Suppressor macrophage treated with lipopolysaccharide for 4 hours (primary cell): ENCODE measurements around the gene ZMYND11.
A peak's percentile ranks its signal among the peaks of the same experiment; 100 is the strongest.
"Not testable (repeated sequence)": the region's sequence is repeated elsewhere in the genome, so short reads cannot be mapped to it uniquely, and the experiment has no call there.

Experiments
- DNase-seq: peaks from one replicate; pipeline ENCODE4 v3.0.0-alpha.2; 2020

Gene ZMYND11

GRCh38 chr10:260819-261429 is 125.7 kb downstream of the ZMYND11 start:
- no peak for DNase-seq

DNA sequence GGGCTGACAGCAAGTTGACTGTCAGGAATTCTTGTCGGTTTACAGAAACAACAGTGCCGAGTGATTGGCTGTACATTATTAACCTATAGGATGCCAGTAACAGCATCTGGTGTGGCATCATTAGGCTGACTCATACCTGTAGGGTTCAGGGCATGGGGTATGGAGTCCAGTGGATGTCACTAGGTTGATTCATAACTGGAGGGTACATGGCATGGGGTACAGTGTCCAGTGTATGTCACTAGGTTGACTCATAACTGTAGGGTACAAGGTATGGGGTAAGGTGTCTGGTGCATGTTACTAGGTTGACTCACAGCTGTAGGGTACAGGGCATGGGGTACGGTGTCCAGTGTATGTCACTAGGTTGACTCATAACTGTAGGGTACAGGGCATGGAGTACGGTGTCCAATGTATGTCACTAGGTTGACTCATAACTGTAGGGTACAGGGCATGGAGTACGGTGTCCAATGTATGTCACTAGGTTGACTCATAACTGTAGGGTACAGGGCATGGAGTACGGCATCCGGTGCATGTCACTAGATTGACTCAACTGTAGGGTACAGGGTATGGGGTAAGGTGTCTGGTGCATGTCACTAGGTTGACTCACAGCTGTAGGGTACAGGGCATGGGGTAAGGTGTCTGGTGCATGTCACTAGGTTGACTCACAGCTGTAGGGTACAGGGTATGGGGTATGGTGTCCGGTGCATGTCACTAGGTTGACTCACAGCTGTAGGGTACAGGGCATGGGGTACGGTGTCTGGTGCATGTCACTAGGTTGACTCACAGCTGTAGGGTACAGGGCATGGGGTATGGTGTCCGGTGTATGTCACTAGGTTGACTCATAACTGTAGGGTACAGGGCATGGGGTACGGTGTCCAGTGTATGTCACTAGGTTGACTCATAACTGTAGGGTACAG is 129.2 kb downstream of the ZMYND11 start:
- DNase-seq = not testable (repeated sequence)

DNA sequence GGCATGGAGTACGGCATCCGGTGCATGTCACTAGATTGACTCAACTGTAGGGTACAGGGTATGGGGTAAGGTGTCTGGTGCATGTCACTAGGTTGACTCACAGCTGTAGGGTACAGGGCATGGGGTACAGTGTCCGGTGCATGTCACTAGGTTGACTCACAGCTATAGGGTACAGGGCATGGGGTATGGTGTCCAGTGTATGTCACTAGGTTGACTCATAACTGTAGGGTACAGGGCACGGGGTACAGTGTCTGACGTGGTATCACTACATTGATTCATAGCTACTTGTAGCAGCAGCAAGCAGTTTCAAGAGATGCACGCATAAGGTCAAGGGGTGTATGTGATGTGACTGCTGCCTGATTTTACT is 129.8 kb downstream of the ZMYND11 start:
- DNase-seq = not testable (repeated sequence)

- not testable (repeated sequence) for DNase-seq
Observed at GRCh38 chr10:265816-266588, 130.7 kb downstream of the ZMYND11 start.

- DNase-seq = no peak
Observed at GRCh38 chr10:266974-267425, 131.7 kb downstream of the ZMYND11 start.

DNA sequence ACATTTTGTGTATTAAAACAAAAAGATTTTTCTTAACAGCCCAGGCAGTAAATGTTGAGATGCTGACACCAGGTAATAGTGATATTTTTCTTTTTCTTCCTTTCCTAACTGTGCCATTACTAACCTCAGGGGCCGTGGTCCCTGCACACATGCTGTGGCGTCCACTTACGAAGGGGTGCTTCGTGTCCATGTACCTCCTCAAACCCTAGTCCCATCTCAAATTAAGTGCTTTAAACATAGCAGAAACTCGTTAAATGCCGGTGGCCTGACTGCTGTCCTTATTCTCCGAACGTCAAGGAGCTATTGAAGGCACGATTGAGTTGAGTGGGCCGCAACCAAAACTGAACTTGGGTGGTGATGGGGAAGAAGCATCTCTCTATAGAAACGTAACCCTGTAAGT is 132.4 kb downstream of the ZMYND11 start:
- no peak for DNase-seq

DNA sequence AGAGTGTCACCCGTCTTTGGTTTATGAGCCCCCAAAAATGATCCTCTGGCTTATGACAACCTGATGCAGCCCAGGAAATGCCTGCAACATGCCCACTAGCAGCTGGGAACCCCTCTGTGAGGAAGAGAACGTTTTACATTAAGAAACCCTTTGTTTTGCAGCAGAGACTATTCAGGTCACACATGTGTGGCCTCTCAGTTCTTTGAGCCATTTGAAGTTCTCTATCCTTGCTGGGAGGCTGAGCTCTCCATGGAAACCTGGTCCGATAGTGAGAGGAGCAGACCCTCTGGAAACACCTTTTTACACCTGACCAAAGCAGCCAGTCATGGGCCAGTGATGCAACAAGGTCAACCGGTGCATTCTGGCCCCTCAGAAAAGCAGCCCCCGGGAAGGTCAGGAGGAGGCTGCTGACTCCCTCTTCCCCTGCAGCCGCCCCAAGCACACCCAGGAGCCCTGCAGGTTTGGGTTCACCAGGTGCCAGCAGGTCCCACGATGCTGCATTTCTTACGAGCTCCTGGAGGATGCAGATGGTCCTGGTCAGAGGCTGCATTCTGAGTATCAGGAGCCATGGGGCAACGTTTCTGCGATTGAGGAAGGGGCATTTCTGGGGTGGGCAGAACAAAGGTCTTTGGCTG is 134.3 kb downstream of the ZMYND11 start:
- no peak for DNase-seq

- no peak for DNase-seq
Observed at GRCh38 chr10:271201-271600, 135.9 kb downstream of the ZMYND11 start.

GRCh38 chr10:271722-272121 is 136.5 kb downstream of the ZMYND11 start:
- no peak for DNase-seq

- DNase-seq = no peak
Observed at GRCh38 chr10:273088-273487, 137.8 kb downstream of the ZMYND11 start.

DNA sequence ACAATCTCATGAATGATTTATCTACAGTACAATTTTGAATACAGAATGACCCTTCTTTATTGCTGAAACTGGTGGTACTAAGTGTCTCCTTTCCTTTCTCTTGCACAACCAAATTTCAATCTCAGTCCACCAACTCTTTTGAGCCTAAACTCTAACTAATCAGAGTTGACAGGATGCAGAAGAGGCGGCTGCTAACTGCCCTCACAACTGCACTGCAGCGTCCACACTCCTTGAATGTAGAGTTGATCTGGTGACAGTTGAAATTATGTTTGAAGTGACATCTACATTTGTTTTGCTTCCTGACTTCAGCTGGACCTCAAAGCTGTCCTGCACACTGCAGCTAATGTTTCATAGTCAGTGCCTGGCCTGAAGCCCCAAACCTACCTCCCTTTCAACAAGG is 139.6 kb downstream of the ZMYND11 start:
- DNase-seq = no peak

- no peak for DNase-seq
Observed at GRCh38 chr10:275680-276079, 140.4 kb downstream of the ZMYND11 start.

DNA sequence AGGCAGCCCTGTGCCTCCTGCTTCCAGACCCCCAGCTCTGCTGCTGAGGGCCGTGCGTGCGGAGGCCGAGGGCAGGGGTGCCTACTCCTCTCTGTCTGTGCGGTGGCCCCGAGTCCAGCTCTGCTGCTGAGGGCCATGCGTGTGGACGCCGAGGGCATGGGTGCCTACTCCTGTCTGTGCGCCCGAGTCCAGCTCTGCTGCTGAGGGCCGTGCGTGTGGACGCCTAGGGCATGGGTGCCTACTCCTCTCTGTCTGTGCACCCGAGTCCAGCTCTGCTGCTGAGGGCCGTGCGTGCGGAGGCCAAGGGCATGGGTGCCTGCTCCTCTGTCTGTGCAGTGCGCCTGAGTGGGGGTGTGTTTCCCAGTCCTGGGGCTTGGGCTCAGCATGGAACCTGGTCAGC is 142.7 kb downstream of the ZMYND11 start:
- no peak for DNase-seq

GRCh38 chr10:278707-279106 is 143.5 kb downstream of the ZMYND11 start:
- no peak for DNase-seq

GRCh38 chr10:279232-279631 is 144.0 kb downstream of the ZMYND11 start:
- DNase-seq = no peak

DNA sequence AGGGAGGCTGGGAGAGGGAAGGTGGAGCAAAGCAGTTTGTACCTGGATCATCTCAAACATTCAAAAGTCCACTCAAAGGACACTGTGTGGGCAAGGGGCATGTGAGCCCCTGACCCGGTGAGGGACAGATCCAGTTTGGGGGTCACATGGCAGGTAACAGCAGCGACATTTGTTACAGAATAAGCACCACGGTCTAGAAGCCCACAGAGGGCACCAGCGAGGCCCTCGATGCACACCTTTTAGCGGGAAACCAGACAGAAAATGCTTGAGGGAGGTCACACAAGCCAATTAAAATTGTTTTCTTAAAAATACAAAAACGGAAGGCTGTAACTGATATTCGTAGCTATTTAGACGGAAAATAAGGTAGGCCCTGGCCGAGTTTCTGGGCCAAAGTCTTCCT is 144.4 kb downstream of the ZMYND11 start:
- no peak for DNase-seq

- no peak for DNase-seq
Observed at GRCh38 chr10:282294-283139, 147.3 kb downstream of the ZMYND11 start.

DNA sequence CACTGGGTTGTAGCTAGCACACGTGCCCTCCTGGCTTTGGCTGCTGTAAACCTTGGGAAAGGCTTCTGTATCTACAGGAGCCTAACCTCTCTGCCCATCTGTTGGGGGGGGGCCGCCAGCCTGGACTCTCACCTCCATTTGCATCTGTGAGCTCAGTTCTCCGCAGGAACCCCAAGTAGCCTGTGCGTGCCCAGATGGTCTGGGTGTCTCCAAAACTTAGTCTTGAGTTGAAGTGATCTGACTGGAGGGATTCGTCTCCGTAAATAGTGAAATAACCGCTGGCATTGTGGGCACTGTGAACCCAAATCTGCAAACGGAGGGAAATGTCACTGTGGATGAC is 147.9 kb downstream of the ZMYND11 start:
- DNase-seq = no peak

DNA sequence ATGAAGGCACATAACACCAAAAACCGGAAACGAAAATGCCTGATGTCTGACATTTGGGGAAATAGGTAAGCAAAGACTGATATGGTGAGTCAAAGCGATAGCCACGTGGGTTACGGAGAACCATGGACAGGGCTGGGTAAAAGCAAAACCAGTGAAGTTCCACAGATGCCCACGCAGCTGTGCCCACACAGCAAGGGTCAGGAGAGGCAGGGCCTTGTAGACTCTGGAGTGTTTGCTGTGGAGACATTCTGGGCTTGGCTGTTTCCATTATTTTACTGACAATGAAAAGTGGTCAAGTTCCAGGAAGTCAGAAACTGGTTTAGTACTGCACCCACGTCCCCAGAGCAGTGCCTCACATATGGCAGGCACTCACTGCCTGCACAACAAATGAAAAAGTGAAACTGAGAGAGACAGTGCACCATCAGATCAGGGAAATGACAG is 148.7 kb downstream of the ZMYND11 start:
- DNase-seq = peak; percentile 8

GRCh38 chr10:285216-285615 is 150.0 kb downstream of the ZMYND11 start:
- no peak for DNase-seq

GRCh38 chr10:287026-287709 is 151.9 kb downstream of the ZMYND11 start:
- no peak for DNase-seq

DNA sequence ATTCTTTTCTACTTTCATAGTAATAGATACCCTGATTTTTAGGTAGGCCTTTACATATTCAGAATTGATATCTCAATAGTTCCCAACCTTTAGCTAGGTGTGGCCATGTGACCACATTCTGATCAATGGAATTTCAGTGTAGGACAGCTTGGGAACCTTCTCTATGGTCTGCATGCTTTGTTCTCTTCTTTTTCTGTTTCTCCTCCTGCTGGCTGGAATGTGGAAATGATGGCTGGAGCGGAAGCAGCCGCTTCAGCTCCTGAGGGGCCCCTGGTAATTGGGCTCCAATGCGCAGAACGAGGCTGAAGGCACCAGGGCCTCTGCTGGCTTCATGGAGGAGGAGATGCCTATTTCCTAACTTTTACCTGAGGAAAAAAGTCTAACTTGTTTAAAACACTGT is 152.6 kb downstream of the ZMYND11 start:
- DNase-seq = no peak
